Left hindlimb (tissue), 1 donor: ENCODE measurements around the gene VIPR2.
"Not testable (repeated sequence)": the region's sequence is repeated elsewhere in the genome, so short reads cannot be mapped to it uniquely, and the experiment has no call there.

ENCODE experiments used
- DNase-seq: peaks from one replicate; pipeline ENCODE4 v3.0.0-alpha.2; 2018

VIPR2 gene

DNA sequence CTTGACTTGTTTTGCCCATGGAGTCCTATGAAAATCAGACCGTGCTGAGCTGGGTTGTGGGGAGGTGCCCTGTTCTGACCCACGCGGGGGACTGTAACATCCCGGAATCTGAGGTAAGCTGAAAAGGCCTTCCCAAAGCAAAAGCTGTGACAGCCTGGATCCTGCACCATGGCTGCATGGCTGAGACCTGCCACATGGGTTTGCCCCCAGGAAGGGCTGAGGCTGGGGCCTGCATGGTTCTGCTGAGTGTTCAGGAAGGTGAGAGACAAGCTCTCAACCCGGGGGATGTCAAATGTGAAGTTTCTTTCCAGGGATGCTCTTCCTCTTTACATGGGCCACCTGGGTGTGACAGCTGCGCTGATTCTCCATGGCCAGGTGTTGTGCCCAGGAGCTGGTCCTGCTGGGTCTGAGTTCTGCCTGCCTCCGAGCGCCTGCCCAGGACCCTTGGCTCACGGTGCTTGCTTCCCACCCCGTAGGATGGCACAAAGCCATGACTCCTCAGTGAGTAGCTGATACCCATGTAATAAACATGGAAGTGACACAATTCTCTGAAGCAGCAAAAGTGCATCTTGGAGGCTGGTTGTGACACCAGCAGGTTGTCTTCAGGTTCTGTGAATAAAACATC is 58.3 kb downstream of the VIPR2 start:
- no peak for DNase-seq

DNA sequence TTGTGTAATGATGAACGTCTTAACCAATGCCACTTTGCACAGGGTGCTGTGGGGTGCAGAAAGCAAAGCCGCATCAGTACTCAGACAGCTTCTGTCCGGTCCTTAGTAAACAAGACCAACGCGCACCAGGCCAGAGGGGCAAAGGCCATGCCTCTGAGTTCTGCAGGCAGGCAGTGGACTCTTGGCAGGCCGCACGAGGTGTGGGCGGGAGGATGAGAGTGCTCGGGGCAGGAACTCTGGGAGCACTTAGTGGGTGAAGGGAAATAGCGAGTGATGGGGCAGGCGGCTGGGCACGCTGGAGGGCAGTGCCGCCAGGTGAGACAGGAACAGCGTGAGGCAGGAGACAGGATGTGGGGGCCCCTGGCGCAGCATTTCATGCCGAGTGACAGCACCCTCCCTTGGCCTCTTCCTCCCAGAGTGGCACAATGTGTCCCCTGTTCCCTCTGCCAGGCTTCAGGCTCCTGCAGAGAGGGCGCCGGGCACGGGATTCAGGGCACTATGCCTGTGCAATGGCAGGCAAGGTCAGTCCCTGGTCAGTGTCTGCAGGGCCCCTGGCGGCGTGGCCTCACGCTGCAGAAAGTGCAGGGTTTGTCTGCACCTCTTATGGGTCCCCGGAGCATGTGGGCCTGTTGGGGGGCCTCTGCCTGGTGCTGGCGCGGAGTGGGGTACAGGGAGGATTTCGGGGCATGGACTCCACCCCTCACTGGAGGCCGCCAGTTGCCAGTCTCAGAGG is 60.4 kb downstream of the VIPR2 start:
- peak; percentile 31 for DNase-seq

DNA sequence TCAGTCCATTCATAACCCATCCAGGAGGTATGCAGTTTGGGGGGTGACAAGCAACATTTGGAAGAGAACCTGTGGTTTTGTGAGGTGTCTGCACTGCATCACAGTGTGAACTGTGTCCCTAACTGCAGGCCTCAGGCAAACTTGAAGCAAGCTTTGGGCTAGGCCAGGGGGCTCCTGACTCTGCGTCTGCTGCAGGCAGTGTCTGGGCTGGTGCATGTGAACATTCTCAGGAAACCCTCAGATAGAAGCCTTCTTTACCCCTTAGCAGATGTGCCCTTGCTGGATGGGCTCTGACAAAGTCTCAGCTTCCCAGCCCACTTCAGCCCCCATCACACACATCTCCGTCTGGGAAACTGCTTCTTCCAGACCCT is 61.0 kb downstream of the VIPR2 start:
- no peak for DNase-seq

DNA sequence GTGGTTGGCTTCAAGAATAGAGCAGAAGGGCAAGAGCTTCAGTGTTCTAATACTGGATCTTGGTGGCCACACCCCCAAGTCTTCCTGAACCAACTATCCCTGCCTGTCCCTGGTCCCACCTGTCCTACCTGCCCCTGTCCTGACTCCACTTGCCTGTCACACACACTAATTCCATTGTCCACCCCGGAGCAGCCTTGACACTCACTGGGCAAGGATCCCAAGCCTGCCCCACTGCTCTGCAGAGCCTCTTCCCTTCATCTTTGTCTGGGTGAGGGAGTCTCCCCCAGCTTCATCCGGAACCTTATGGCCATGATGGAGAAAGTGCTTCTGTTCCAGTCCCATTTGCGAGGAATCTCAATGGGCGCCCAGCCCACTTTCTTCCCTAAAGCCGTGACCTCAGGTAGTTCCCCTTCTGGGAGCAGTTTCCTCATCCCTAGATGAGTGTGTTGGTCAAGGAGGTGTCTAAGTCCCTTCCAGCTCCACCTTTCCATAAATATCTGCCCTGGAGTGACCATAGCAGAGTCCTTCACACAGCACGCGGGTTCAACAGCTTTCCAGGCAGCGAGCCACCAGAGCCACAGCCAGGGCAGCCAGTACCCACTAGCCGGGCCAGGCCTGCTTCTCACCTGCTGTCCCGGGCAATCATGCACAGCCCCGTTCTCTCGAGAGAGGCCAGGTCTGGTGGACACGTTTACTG is 61.5 kb downstream of the VIPR2 start:
- peak; percentile 15 for DNase-seq

DNA sequence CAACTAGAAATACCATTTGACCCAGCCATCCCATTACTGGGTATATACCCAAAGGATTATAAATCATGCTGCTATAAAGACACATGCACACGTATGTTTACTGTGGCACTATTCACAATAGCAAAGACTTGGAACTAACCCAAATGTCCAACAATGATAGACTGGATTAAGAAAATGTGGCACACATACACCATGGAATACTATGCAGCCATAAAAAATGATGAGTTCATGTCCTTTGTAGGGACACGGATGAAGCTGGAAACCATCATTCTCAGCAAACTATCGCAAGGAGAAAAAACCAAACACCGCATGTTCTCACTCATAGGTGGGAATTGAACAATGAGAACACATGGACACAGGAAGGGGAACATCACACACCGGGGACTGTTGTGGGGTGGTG is 62.6 kb downstream of the VIPR2 start:
- not testable (repeated sequence) for DNase-seq

DNA sequence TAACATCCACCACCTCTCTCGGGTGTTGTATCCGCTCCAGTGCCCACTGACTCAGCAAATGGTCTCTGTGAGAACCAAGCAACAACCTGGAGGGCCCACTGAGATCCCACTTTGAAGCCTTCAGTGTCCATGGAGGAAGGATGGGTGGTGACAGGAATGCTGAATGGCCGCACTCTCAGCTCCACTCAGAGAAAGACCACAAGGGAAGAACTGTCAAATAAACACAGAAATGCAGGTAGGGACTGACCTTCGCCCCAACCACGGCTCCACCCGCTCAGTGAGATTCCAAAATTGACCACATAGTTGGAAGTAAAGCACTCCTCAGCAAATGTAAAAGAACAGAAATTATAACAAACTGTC is 65.8 kb downstream of the VIPR2 start:
- no peak for DNase-seq

DNA sequence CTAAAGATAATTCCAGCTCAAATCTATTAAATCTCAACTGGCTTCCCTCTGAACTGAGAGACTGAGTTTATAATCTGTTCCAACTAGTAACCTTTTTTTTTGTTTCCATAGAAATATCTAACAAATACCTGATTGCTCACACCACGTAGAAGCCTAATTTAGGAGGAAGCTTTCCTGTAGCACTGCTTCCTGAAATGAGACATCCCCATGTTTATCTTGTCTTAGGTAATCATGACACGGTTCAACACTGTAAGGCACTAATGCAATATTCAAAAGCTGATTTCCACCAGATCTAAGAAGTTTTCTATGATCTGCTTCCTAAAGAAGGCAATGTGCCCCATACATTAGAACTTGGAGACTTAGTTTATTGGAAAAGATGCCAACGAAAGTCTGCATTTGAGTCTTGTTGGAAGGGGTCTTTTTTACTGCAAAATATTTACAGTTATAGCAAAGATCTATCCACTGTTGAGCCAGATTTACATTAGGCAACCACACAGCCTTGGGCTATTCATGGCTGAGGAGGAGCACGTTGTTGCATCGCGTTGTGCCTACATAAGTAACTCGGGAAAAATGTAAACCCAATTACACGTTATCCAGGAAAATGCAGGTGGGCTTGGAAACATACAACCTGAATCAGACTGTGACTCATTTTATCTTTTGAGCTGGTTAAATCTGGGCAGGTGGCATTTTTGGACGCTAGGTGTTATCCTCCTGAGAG is 66.3 kb downstream of the VIPR2 start:
- no peak for DNase-seq

DNA sequence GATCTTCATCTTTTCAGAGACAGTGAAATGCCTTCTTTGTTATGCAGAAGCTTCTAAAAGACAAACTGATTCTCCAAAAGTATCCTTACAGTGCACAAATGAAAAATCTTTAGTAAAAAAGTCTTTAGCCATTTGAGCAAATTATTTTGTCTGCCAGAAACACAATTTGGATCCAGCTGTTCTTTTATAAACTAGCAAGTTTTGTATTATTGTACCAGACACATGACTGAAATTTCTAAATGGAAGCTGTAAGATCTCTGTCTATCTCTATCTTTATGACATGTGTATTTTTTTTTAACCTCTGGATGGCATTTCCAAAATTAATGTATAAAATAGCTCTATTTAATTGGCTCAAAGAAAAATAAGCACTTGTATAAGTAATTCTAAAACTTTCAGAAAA is 68.3 kb downstream of the VIPR2 start:
- no peak for DNase-seq

DNA sequence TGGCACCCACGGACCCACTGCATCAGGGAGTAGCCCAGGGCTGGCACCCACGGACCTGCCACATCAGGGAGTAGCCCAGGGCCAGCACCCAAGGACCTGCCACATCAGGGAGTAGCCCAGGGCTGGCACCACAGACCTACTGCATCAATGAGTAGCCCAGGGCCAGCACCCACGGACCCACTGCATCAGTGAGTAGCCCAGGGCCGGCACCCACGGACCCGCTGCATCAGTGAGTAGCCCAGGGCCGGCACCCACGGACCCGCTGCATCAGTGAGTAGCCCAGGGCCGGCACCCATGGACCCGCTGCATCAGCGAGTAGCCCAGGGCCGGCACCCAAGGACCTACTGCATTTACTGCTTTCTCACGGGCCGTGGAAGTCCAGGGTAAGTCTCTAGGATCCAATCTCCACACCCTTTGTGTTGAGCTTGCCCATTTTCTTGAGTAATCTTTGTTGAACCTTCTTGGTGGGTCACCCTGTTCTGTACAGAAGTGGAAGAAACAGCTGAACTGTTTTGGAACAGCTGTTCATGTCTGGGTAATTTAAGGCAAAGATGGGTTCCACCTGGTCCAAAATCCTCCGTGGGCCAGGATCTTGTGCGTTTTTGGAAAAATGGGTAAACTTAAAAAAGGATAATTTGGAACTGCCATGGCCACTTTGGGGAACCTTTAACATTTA is 69.0 kb downstream of the VIPR2 start:
- no peak for DNase-seq

DNA sequence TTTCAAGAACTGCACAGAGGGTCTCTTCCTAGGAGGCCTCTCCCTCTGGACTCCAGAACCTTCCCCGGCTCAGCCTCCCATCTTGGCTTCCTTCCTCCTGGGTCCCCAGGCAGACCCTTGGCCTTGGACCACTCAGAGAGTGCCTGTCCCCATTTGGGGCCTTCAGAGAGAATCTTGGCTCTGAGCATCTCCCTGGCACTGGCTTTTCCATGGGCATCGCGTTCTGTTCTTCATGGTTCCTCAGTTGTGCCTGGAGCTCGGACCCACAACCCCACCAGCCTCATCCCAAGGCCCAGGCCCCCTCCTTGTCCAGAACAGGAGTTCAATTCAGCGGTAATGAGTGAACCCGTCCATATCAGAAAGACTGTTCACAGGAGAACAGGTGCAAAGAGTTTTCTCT is 73.4 kb downstream of the VIPR2 start:
- DNase-seq, result no peak

DNA sequence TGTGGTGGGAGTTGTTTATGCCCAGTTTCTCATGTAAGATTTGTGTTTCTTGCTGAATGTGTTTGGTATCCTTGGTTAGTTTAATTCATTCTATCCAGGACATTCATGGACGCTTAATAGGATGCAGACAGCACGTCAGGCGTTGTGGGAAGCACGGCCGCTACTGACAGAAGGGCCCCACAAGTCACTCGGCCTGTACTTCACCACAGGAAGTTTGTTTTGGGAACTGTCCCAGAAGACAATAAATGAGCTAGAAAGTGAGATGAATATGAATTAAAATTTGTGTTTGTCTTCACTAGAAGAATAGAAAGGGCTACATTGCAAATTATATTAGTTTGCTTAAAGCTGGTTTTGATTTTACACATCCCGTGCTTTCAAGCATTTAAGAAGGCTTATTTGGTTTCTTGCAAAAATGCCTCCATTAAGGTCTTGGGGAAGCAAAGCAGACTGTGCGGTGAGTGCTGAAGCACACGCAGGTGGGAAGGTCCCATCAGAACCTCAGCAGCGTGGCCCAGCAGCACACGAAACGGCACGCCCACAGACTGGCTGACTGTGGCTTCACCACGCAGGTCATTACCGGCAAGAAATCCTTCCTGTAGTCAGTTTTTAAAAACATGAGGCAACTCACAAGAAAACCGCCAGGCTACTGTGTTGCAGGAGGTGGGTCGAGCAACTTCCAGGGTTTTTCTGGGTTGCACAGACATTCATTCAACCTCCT is 74.1 kb downstream of the VIPR2 start:
- no peak for DNase-seq

DNA sequence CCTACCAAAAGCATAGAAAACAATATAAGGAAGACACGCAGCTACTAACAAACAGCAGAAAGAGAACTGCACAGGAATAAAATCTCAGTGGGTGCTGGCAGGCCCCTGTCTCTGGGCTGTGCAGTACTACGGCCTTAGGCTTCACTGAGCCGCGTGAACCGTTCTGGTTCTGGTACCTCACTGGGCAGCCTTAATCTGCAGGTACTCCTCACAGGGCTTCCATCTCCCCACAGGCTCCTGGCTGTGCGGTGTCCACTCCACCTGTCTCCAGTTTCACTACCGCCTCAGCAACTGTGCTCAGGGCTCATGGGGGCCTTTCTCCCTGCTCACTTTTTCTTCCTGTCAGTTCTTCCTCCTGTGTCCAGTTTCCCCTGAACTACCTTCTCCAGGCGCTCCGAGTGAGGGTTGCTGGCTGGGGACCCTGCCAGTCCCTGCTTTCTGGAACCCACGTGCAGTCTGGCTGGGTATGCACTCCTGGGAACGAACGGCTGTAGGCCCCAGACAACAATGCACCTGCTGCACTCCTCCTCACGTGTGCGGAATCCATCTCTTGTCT is 75.7 kb downstream of the VIPR2 start:
- DNase-seq, result no peak

DNA sequence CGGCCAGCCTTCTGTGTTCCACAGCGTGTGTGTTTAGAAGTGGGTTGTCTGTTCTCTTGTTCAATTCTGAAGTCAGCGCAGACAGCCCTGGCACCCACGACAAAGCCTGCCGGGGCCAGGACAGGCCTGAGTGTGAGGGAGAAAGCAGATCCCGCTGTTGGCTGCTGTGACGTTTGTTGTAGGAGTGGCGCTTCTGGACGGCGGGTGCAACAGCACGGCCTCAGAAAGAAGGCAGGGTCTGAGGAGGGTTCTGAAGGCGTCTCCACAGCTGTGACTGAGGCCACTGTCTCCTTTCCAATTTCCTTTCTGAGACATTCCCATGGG is 76.2 kb downstream of the VIPR2 start:
- DNase-seq, result peak; percentile 71

DNA sequence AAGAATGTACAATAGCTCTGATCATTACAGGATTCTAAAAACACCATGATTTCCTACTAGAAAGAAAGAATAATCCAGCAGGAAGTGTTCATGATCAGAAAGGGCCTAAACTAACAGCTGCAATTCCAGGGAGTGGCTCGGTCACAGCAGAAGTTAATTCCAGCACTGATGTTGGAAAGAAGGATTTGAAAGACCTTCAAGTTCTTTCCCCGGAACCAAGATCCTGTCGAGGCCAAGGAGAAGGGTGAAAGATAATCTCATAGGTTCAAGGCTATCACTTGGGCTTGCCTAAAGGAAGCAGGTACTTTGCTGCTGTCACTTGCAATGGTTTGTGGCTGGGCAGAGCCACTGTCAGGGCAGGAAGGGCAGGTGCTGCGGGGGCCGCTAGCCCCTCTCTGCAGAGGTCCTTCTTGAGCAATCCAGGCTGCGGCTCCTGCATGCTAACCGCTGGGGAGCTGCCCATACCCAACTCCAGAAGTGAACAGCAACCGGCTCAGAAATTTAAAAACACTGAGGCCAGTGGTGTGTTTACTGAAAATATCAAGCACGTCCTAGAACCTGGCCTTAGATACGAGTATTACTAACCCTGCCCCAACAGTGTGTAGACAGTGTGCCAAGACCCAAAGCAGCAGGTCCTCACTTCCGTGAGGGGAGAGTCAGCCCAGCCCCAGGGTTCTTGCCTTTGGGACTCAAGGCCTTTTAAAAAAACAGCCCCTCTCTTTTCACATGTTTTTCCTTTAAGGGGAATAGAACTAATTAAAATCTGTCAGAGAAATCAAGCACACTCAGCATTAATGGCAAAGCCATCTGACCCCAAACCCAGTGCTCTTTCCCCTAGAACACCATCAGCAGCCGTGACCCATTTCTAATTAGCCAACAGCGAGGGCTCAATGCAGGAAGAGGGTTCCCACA is 76.8 kb downstream of the VIPR2 start:
- DNase-seq, result no peak

DNA sequence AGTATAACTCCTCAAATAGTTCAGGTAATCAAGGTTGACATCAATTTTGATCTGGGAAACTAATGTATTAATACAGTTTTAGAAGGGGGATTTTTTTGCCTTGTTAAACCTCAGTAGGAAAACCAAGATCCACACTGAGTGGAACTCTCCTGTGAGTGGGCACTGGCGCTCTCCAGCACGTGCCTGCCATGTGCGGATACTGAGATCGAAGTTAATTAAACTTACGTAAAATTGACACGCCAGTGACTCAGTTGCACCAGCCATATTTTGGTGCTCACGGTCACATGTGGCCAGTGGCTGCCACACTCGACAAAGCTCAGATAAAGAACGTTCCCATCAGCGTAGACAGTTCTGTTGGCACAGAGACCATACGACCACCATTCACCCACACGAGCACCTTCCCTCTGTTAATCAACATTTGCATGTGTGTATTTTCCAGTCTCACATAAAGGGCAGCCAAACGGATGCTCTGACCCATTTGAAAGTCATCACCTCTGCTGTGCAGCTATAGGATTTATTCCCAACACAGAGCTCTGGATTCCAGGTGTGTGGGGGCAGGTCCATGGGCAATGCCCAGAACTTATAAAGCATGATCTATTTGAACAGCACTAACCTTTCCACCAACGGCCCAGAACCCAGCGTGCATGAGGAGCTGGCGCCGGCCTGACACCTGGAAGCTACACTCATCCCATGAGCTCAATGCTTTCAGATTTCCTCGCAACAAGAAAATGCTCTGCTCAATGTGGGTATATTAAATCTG is 77.7 kb downstream of the VIPR2 start:
- no peak for DNase-seq

DNA sequence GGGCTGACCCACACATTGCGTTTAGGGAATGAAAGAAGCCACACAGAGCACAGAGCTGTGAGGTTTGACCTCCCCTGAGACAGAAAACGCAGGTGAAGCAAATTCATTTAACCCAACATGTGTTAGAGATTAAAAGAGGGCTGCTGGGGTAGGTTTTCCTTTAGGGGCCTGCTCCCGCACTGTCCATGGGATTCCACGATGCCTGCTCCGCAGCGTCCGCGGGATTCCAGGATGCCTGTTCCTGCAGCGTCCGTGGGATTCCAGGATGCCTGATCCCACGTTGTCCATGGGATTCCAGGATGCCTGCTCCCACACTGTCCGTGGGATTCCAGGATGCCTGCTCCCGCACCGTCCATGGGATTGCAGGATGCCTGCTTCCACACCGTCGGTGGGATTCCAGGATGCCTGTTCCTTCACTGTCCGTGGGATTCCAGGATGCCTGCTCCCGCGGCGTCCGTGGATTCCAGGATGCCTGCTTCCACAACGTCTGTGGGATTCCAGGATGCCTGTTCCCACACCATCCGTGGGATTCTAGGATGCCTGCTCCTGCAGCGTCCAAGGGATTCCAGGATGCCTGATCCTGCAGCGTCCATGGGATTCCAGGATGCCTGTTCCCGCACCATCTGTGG is 78.7 kb downstream of the VIPR2 start:
- DNase-seq, result no peak

DNA sequence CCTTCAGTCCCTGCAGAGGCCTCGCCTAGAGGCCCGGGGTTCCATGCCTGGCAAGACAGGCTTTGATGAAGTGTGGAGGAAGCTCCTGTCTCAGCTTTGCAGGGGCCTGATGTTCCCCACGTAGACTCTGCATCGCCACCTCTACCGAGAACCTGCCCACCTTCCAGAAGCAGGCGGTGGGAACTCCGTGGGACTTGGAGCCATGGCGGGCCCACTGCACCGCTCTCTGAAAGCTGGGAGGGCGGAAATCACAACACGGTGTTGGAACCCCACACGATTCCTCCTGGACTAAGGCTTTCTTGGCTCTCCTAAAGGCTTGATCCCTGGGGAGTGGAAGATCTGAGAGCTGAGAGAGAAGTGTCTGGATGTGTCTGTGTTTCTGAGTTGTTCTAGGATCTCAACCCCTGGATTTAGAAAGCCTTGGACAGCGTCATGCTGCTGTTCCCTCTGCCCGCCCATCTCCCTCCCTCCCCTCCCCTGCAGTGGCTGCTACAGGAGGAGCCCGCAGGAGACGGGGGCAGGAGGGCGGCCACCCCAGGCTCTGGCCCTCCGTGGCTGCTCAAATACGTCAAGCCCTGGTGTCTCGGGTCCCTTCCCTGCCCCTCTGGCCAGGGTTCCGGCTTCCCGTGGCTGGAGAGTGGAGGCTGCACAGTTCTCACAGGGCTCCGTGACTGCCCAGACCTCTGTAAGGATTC is 79.7 kb downstream of the VIPR2 start:
- DNase-seq, result no peak

DNA sequence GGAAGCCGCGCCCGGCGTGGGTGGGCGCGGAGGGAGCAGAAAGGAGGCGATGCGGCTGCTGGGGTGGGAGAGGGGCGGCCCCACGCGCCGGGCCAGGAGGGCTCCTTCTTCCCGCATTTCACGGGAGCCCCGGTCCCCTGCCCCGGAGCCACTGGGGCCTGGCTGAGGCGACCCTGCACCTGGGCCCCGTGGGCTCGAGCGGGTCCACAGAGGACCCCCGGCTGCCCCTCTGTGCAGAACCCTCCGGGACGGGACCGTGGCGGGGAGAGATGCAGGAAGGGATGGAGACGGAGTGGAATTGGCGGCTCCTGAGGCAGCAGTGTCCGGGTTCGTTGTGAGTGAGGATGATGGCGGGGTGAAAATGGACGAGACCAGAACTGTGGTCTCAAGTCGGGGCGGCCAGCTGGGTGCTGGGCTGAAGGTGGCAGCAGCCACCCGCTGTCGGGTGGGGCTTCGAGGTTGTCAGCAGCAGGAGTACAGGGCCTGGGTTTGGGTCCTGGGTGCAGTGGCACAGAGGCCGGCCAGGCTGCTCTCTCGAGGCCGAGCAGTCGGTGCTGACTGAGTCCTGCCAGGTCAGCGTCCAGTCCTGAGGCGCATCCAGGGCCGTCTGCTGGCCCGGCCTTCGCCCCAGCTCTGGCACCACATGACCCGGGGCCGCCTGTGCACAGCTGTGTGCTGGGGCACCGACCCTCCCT is 80.4 kb downstream of the VIPR2 start:
- DNase-seq, result no peak
